H9 (cell line): ENCODE measurements around the gene PRR13. TPM values are rescaled to one million over a fixed set of nuclear protein-coding genes. Genes with fewer than 3 reads are reported as not detected.
A peak's percentile ranks its signal among the peaks of the same experiment; 100 is the strongest.

Experiments used
- DNase-seq: peaks from one replicate; pipeline ENCODE4 v3.0.0-alpha.2; 2017
- H2AFZ ChIP-seq: one replicate; pipeline ENCODE4 v1.6.1; 2013; ENCODE audit warnings: mild to moderate bottlenecking, low read length, control low read depth, moderate library complexity
- H2AK5ac ChIP-seq: 2 replicates; pipeline ENCODE4 v1.6.1; 2013; ENCODE audit warnings: low read length, control low read depth, mixed read lengths; ENCODE audit not compliant: insufficient read length
- H2BK120ac ChIP-seq: one replicate; pipeline ENCODE4 v1.6.1; 2013; ENCODE audit warnings: low read depth, mild to moderate bottlenecking, low read length, control low read depth, inconsistent platforms; ENCODE audit not compliant: poor library complexity, severe bottlenecking
- H2BK12ac ChIP-seq: 2 replicates; pipeline ENCODE4 v1.6.1; 2013; ENCODE audit warnings: low read length, control low read depth, mixed read lengths, low read depth; ENCODE audit not compliant: insufficient read length
- H2BK15ac ChIP-seq: 2 replicates; pipeline ENCODE4 v1.6.1; 2013; ENCODE audit warnings: low read depth, low read length, control low read depth
- H2BK20ac ChIP-seq: one replicate; pipeline ENCODE4 v1.6.1; 2013; ENCODE audit warnings: low read depth, mild to moderate bottlenecking, low read length, control low read depth, inconsistent platforms; ENCODE audit not compliant: poor library complexity, severe bottlenecking
- H2BK5ac ChIP-seq: 2 replicates; pipeline ENCODE4 v1.6.1; 2013; ENCODE audit warnings: low read length, control low read depth, mixed read lengths; ENCODE audit not compliant: insufficient read length
- H3K14ac ChIP-seq: 2 replicates; pipeline ENCODE4 v1.6.1; 2013; ENCODE audit warnings: low read length, control low read depth; ENCODE audit not compliant: insufficient read depth
- H3K18ac ChIP-seq: 2 replicates; pipeline ENCODE4 v1.6.1; 2013; ENCODE audit warnings: low read depth, mild to moderate bottlenecking, mixed read lengths, low read length, control low read depth; ENCODE audit not compliant: insufficient read length
- H3K23ac ChIP-seq: 2 replicates; pipeline ENCODE4 v1.6.1; 2013; ENCODE audit warnings: low read length, control low read depth, mixed read lengths, low read depth; ENCODE audit not compliant: insufficient read length
- H3K23me2 ChIP-seq: 2 replicates; pipeline ENCODE4 v1.6.1; 2013; ENCODE audit warnings: low read depth, mild to moderate bottlenecking, mixed read lengths, low read length, control low read depth; ENCODE audit not compliant: insufficient read length, poor library complexity, severe bottlenecking
- H3K27ac ChIP-seq: 2 replicates; pipeline ENCODE4 v1.5.1; 2013; ENCODE audit warnings: low read length, control low read depth, mixed read lengths, low read depth; ENCODE audit not compliant: insufficient read length
- H3K27me3 ChIP-seq: 2 replicates; pipeline ENCODE4 v1.6.1; 2013; ENCODE audit warnings: low read length, control low read depth, inconsistent platforms; ENCODE audit not compliant: insufficient read depth
- H3K4ac ChIP-seq: 2 replicates; pipeline ENCODE4 v1.6.1; 2013; ENCODE audit warnings: low read depth, mild to moderate bottlenecking, control low read depth, inconsistent platforms, low read length, moderate library complexity
- H3K4me1 ChIP-seq: 2 replicates; pipeline ENCODE4 v1.6.1; 2013; ENCODE audit warnings: low read length, control low read depth, inconsistent platforms; ENCODE audit not compliant: insufficient read depth
- H3K4me2 ChIP-seq: 2 replicates; pipeline ENCODE4 v1.6.1; 2013; ENCODE audit warnings: low read length, control low read depth, mixed read lengths; ENCODE audit not compliant: insufficient read length, insufficient read depth
- H3K56ac ChIP-seq: 2 replicates; pipeline ENCODE4 v1.6.1; 2013; ENCODE audit warnings: low read depth, mild to moderate bottlenecking, mixed read lengths, low read length, control low read depth; ENCODE audit not compliant: insufficient read length
- H3K79me1 ChIP-seq: 2 replicates; pipeline ENCODE4 v1.6.1; 2013; ENCODE audit warnings: low read depth, mild to moderate bottlenecking, moderate library complexity, low read length, control low read depth, inconsistent platforms; ENCODE audit not compliant: insufficient read depth, poor library complexity, severe bottlenecking
- H3K79me2 ChIP-seq: 2 replicates; pipeline ENCODE4 v1.6.1; 2013; ENCODE audit warnings: low read length, control low read depth, inconsistent platforms; ENCODE audit not compliant: insufficient read depth
- H3K9ac ChIP-seq: 2 replicates; pipeline ENCODE4 v1.6.1; 2013; ENCODE audit warnings: low read length, control low read depth, mixed read lengths; ENCODE audit not compliant: insufficient read length; ENCODE audit errors: extremely low read depth
- H3K9me3 ChIP-seq: one replicate; pipeline ENCODE4 v1.6.1; 2013; ENCODE audit warnings: low read depth, low read length, inconsistent platforms; ENCODE audit not compliant: control insufficient read depth
- H3T11ph ChIP-seq: one replicate; pipeline ENCODE4 v1.6.1; 2013; ENCODE audit warnings: mild to moderate bottlenecking, low read length, control low read depth, inconsistent platforms
- H4K20me1 ChIP-seq: one replicate; pipeline ENCODE4 v1.6.1; 2013; ENCODE audit not compliant: control insufficient read depth, insufficient read length, insufficient read depth
- H4K5ac ChIP-seq: 2 replicates; pipeline ENCODE4 v1.6.1; 2013; ENCODE audit warnings: low read depth, mild to moderate bottlenecking, mixed read lengths, low read length, control low read depth; ENCODE audit not compliant: insufficient read length
- H4K8ac ChIP-seq: replicated peaks from 2 replicates; pipeline ENCODE4 v1.6.1; 2013; ENCODE audit warnings: low read length, control low read depth, mixed read lengths, low read depth; ENCODE audit not compliant: insufficient read length
- H4K91ac ChIP-seq: 2 replicates; pipeline ENCODE4 v1.6.1; 2013; ENCODE audit warnings: low read depth, mild to moderate bottlenecking, moderate library complexity, mixed read lengths, low read length, control low read depth; ENCODE audit not compliant: insufficient read length
- H3K27ac Mint-ChIP-seq, 3 experiments: 2 replicates in 2 of 3; 3 replicates in 1 of 3; pipeline ENCODE4 v1.8.0; 2020 to 2021; ENCODE audit warnings: mixed read lengths in 3 of 3, mild to moderate bottlenecking in 1 of 3, moderate library complexity in 1 of 3
- H3K27me3 Mint-ChIP-seq: 2 replicates; pipeline ENCODE4 v1.8.0; 2021; ENCODE audit warnings: low read depth, mild to moderate bottlenecking, moderate library complexity, mixed read lengths
- H3K36me3 Mint-ChIP-seq, 3 experiments: 2 replicates in 2 of 3; 3 replicates in 1 of 3; pipeline ENCODE4 v1.8.0; 2020 to 2021; ENCODE audit warnings: low read depth in 3 of 3, mixed read lengths in 3 of 3; ENCODE audit not compliant: insufficient read depth in 1 of 3
- H3K4me1 Mint-ChIP-seq, 2 experiments: 2 replicates each; pipeline ENCODE4 v1.8.0; 2020; ENCODE audit warnings: mixed read lengths in 2 of 2
- H3K4me3 Mint-ChIP-seq, 2 experiments: 2 replicates in 1 of 2; 3 replicates in 1 of 2; pipeline ENCODE4 v1.8.0; 2020 to 2021; ENCODE audit warnings: mild to moderate bottlenecking in 2 of 2, mixed read lengths in 2 of 2, moderate library complexity in 1 of 2
- H3K9me3 Mint-ChIP-seq, 2 experiments: 2 replicates in 1 of 2; 3 replicates in 1 of 2; pipeline ENCODE4 v1.8.0; 2020; ENCODE audit warnings: mild to moderate bottlenecking in 2 of 2, mixed read lengths in 2 of 2, moderate library complexity in 1 of 2
- WGBS: extraction: QIAGEN DNeasy Blood & Tissue Kit; methylation state at CpG from one replicate; pipeline ENCODE4 v1.1.7; 2013; ENCODE audit warnings: missing lambda C conversion rate, low lambda C conversion rate, mixed read lengths; ENCODE audit not compliant: insufficient read length; ENCODE audit errors: extremely low coverage; 5-methylcytosine and 5-hydroxymethylcytosine counted together
- total RNA-seq: library from RNA; stranded (reverse); gene quantifications from 2 replicates; pipeline ENCODE4 v1.2.1, GENCODE V29; 2021
- TF ChIP-seq, protein P1 (sequence below): fragments of 200-600 bp; sonication (generic); conservative IDR thresholded peaks from 3 replicates; pipeline ENCODE4 v1.8.0; 2021; ENCODE audit warnings: antibody characterized with exemption, mild to moderate bottlenecking

The PRR13 gene
- total RNA-seq, 1 experiment from 2014 or later: 147 TPM

GRCh38 chr12:53483225-53483978 lies 41.9 kb downstream of the PRR13 start:
- no peak overlapping the region for H2BK12ac ChIP-seq
- H2BK5ac ChIP-seq: no peak overlapping the region
- no peaks in the 10 kb centered on the region for H4K20me1 ChIP-seq
- H3K27me3 Mint-ChIP-seq: peaks cover 1% of the 10 kb centered on the region; the same call in 1 of the 2 replicates
- peaks cover 18 to 31% of the 10 kb centered on the region in 2 experiments for H3K4me1 Mint-ChIP-seq
- H3K23ac ChIP-seq: no peak overlapping the region
- no peaks in the 10 kb centered on the region for H3K9me3 ChIP-seq
- no peaks in the 10 kb centered on the region for H3K9me3 Mint-ChIP-seq
- TF ChIP-seq, protein P1, sequence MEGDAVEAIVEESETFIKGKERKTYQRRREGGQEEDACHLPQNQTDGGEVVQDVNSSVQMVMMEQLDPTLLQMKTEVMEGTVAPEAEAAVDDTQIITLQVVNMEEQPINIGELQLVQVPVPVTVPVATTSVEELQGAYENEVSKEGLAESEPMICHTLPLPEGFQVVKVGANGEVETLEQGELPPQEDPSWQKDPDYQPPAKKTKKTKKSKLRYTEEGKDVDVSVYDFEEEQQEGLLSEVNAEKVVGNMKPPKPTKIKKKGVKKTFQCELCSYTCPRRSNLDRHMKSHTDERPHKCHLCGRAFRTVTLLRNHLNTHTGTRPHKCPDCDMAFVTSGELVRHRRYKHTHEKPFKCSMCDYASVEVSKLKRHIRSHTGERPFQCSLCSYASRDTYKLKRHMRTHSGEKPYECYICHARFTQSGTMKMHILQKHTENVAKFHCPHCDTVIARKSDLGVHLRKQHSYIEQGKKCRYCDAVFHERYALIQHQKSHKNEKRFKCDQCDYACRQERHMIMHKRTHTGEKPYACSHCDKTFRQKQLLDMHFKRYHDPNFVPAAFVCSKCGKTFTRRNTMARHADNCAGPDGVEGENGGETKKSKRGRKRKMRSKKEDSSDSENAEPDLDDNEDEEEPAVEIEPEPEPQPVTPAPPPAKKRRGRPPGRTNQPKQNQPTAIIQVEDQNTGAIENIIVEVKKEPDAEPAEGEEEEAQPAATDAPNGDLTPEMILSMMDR: no peak
- no peak overlapping the region for H4K5ac ChIP-seq
- no peak overlapping the region for H2AK5ac ChIP-seq
- H3K4ac ChIP-seq: no peak overlapping the region
- H3K4me1 ChIP-seq: no peaks in the 10 kb centered on the region
- no peak overlapping the region for H2AFZ ChIP-seq
- DNase-seq: no peak
- no peak overlapping the region for H3K4me3 Mint-ChIP-seq
- H3K18ac ChIP-seq: no peak overlapping the region
- no peak overlapping the region for H3K56ac ChIP-seq
- H3K79me1 ChIP-seq: no peaks in the 10 kb centered on the region
- H2BK20ac ChIP-seq: no peak overlapping the region
- peaks cover 40 to 75% (median 74%) of the 10 kb centered on the region in 3 experiments for H3K36me3 Mint-ChIP-seq
- no peak overlapping the region for H3K4me2 ChIP-seq
- H4K91ac ChIP-seq: no peak overlapping the region
- H3K23me2 ChIP-seq: no peaks in the 10 kb centered on the region
- WGBS: no CpG with 5 or more reads among the region's 9 CpGs
- H3K9ac ChIP-seq: no peak overlapping the region
- H3K14ac ChIP-seq: no peak overlapping the region
- no peaks in the 10 kb centered on the region for H3K79me2 ChIP-seq
- no peak overlapping the region for H3T11ph ChIP-seq
- no peak overlapping the region for H2BK15ac ChIP-seq
- no peaks in the 10 kb centered on the region for H3K27me3 ChIP-seq
- H2BK120ac ChIP-seq: no peak overlapping the region
- peak overlapping the region; percentile 24 to 82 (median 49); a peak in 6 of 7 replicates for H3K27ac Mint-ChIP-seq
- no peak overlapping the region for H4K8ac ChIP-seq
- H3K27ac ChIP-seq: no peak overlapping the region
